ENCODE data around the gene FTSJ3. TPM values are rescaled to one million over a fixed set of nuclear protein-coding genes. Genes with fewer than 3 reads are reported as not detected.

FTSJ3 gene
- polyA plus RNA-seq, 2 of the 4 experiments (the other 2 are of a cell fraction), result 74.5 to 104 TPM

GRCh38 chr17:63774969-63775265 is 52.5 kb downstream of the FTSJ3 start:
- ATAC-seq (no peak), FAIRE-seq (no peak), DNase-seq (ENCODE audit: low read depth in 1 of 2, low spot score in 1 of 2) (no peak)
- 2% methylated on average over 4 of the region's 4 CpGs for WGBS (ENCODE audit: missing lambda C conversion rate)
- Histone ChIP-seq H3K9me3 (no peaks in the 10 kb centered on the region), H3K27ac (peak overlapping the region; percentile 98 to 99), H3K4me2 (peak overlapping the region; percentile 89), H3K4me3 (peak overlapping the region; percentile 71), H3K4me1 (peaks cover 40% of the 10 kb centered on the region)
- POLR2A ChIA-PET, result interaction anchor here (2.0 to 2.4 kb wide), 2 partner anchors 9 to 19 kb away, joined by 9 to 31 read pairs; no protein-coding TSS in a partner anchor
- CTCF ChIA-PET, result interaction anchor here (1.2 to 3.3 kb wide), 8 partner anchors 9 to 162 kb away, joined by 3 to 15 read pairs (median 5); no protein-coding TSS in a partner anchor
- no peak for TF ChIP-seq RAD21 (conservative IDR thresholded peaks at IDR 0.05 in 1 of 2, IDR thresholded peaks at IDR 0.05 in 1 of 2)
- no peak for TF ChIP-seq NPAS2 (CRISPR knock-in tag; IDR thresholded peaks at IDR 0.05; ENCODE audit: borderline replicate concordance)
- no peak for TF ChIP-seq HOXA7 (CRISPR knock-in tag; IDR thresholded peaks at IDR 0.05)
- no peak for TF ChIP-seq HOXB13 (CRISPR knock-in tag; IDR thresholded peaks at IDR 0.05; ENCODE audit: low read depth)
- TF ChIP-seq EP300 (IDR thresholded peaks at IDR 0.05), result no peak
- no peak for TF ChIP-seq CEBPB (IDR thresholded peaks at IDR 0.05)
- TF ChIP-seq ZFP36 (IDR thresholded peaks at IDR 0.05; ENCODE audit: borderline replicate concordance, partially characterized antibody), result no peak
- TF ChIP-seq RFX5 (IDR thresholded peaks at IDR 0.05), result no peak
- no peak for TF ChIP-seq BHLHE40 (IDR thresholded peaks at IDR 0.05; ENCODE audit: low read depth, low read length)
- TF ChIP-seq NFE2L2 (conservative IDR thresholded peaks at IDR 0.05; ENCODE audit: low read length), result no peak
- no peak for TF ChIP-seq REST (IDR thresholded peaks at IDR 0.05)
- TF ChIP-seq CTCF (IDR thresholded peaks at IDR 0.05), result no peak
- no peak for TF ChIP-seq TFCP2L1 (CRISPR knock-in tag; IDR thresholded peaks at IDR 0.05)
- no peak for TF ChIP-seq RCOR1 (IDR thresholded peaks at IDR 0.05; ENCODE audit: low read depth, low read length)
- no peak for TF ChIP-seq ESRRA (IDR thresholded peaks at IDR 0.05; ENCODE audit: borderline replicate concordance, low read length)
- TF ChIP-seq PHF8 (IDR thresholded peaks at IDR 0.05; ENCODE audit: borderline replicate concordance, low read depth), result no peak
- TF ChIP-seq ZSCAN20 (CRISPR knock-in tag; IDR thresholded peaks at IDR 0.05), result no peak
- TF ChIP-seq KDM5A (IDR thresholded peaks at IDR 0.05), result no peak
- TF ChIP-seq CBX2 (IDR thresholded peaks at IDR 0.05; ENCODE audit: borderline replicate concordance, low read depth), result no peak
- TF ChIP-seq JUN (IDR thresholded peaks at IDR 0.05), result no peak

- H3K4me2 ChIP-seq, result peak within 1 kb of the TSS; percentile 97
- H3K27ac ChIP-seq, result peak within 1 kb of the TSS; percentile 98 to 99
- ChIA-PET CTCF (interaction anchor here (1.0 to 3.3 kb wide), 11 partner anchors 9 to 345 kb away, joined by 3 to 15 read pairs (median 3); no protein-coding TSS in a partner anchor), POLR2A (interaction anchor here (0.6 to 2.7 kb wide), 24 partner anchors 9 to 372 kb away, joined by 3 to 35 read pairs (median 8); partner anchors contain the start of genes MAP3K3, PSMC5, SMARCD2 and STRADA)
- FAIRE-seq (no peak), ATAC-seq (peak; percentile 44 to 55), DNase-seq (ENCODE audit: low read depth in 1 of 2, low spot score in 1 of 2) (peak; percentile 58 to 77)
- WGBS (ENCODE audit: missing lambda C conversion rate), result 1% methylated on average over 44 of the region's 67 CpGs
- H3K4me3 ChIP-seq, result peak within 1 kb of the TSS; percentile 71
- peaks cover 34% of the 10 kb centered on the region for H3K4me1 ChIP-seq
- no peaks in the 10 kb centered on the region for H3K9me3 ChIP-seq
- TF ChIP-seq JUN (IDR thresholded peaks at IDR 0.05), result peak in 1 of 2 experiments; percentile 76; a peak in 3 of 5 replicates
- TF ChIP-seq, protein P1, sequence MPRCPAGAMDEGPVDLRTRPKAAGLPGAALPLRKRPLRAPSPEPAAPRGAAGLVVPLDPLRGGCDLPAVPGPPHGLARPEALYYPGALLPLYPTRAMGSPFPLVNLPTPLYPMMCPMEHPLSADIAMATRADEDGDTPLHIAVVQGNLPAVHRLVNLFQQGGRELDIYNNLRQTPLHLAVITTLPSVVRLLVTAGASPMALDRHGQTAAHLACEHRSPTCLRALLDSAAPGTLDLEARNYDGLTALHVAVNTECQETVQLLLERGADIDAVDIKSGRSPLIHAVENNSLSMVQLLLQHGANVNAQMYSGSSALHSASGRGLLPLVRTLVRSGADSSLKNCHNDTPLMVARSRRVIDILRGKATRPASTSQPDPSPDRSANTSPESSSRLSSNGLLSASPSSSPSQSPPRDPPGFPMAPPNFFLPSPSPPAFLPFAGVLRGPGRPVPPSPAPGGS (IDR thresholded peaks at IDR 0.05), result 0 out of 3 replicates have a peak, but pooled peaks have one; percentile 28
- TF ChIP-seq KDM5A (IDR thresholded peaks at IDR 0.05), result no peak
- peak; percentile 81 for TF ChIP-seq HMGXB4 (CRISPR knock-in tag; IDR thresholded peaks at IDR 0.05; ENCODE audit: borderline replicate concordance)
- TF ChIP-seq TFCP2L1 (CRISPR knock-in tag; IDR thresholded peaks at IDR 0.05), result 0 out of 2 replicates have a peak, but pooled peaks have one; percentile 13
- no peak for TF ChIP-seq EHMT2 (IDR thresholded peaks at IDR 0.05; ENCODE audit: low read depth)
- no peak for TF ChIP-seq POLR2AphosphoS2 (conservative IDR thresholded peaks at IDR 0.05; ENCODE audit: low read length)
- TF ChIP-seq RNF2 (IDR thresholded peaks at IDR 0.05; ENCODE audit: borderline replicate concordance, low read depth), result no peak
- no peak for TF ChIP-seq HES2 (IDR thresholded peaks at IDR 0.05)
- TF ChIP-seq BHLHE40 (IDR thresholded peaks at IDR 0.05; ENCODE audit: low read depth, low read length), result no peak
Measured at GRCh38 chr17:63774141-63774968, 53.1 kb downstream of the FTSJ3 start, which contains the start of gene DDX42. TSS of gene DDX42 (plus strand) at chr17:63774170. CDS start at chr17:63787050, 12,880 bp downstream.
